ENCODE measurements around the gene LARGE1. TPM values are rescaled to one million over a fixed set of nuclear protein-coding genes. Genes with fewer than 3 reads are reported as not detected.

LARGE1 gene
- total RNA-seq, 6 experiments from 2014 or later, result 12.2 to 28.3 (median 15.2) TPM

- intact Hi-C loops (cut with DNase I), result no loop called here
- Histone ChIP-seq H3K4me1 (peaks cover 0 to 2% (median 0%) of the 10 kb centered on the region in 4 donors), H3K36me3 (no peaks in the 10 kb centered on the region), H3K27me3 (no peaks in the 10 kb centered on the region), H3K4me3 (no peak overlapping the region), H3K27ac (no peak overlapping the region), H3K9me3 (no peaks in the 10 kb centered on the region)
- TF ChIP-seq, protein P1, sequence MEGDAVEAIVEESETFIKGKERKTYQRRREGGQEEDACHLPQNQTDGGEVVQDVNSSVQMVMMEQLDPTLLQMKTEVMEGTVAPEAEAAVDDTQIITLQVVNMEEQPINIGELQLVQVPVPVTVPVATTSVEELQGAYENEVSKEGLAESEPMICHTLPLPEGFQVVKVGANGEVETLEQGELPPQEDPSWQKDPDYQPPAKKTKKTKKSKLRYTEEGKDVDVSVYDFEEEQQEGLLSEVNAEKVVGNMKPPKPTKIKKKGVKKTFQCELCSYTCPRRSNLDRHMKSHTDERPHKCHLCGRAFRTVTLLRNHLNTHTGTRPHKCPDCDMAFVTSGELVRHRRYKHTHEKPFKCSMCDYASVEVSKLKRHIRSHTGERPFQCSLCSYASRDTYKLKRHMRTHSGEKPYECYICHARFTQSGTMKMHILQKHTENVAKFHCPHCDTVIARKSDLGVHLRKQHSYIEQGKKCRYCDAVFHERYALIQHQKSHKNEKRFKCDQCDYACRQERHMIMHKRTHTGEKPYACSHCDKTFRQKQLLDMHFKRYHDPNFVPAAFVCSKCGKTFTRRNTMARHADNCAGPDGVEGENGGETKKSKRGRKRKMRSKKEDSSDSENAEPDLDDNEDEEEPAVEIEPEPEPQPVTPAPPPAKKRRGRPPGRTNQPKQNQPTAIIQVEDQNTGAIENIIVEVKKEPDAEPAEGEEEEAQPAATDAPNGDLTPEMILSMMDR (IDR thresholded peaks at IDR 0.05), result no peak
- no peak for TF ChIP-seq POLR2A (IDR thresholded peaks at IDR 0.05)
- DNase-seq (no peak), ATAC-seq (no peak)
- 86% methylated on average over 4 of the region's 4 CpGs for WGBS (ENCODE audit: insufficient coverage, low coverage, low lambda C conversion rate, missing lambda C conversion rate)
These were observed 40.5 kb downstream of the LARGE1 start for GRCh38 chr22:33879796-33880195.

GRCh38 chr22:33875316-33875715 lies 45.0 kb downstream of the LARGE1 start:
- DNase-seq, result no peak
- Histone ChIP-seq H3K27ac (no peak overlapping the region), H3K4me1 (peaks cover 0 to 10% (median 0%) of the 10 kb centered on the region in 4 donors), H3K9me3 (no peaks in the 10 kb centered on the region), H3K27me3 (no peaks in the 10 kb centered on the region), H3K4me3 (no peak overlapping the region), H3K36me3 (no peaks in the 10 kb centered on the region)
- WGBS (ENCODE audit: insufficient coverage, low coverage, low lambda C conversion rate, missing lambda C conversion rate), result 80% methylated on average over 1 of the region's 6 CpGs
- intact Hi-C loops (cut with DNase I), result no loop called here
- no peak for ATAC-seq
- TF ChIP-seq, protein P1 (IDR thresholded peaks at IDR 0.05), result no peak
- TF ChIP-seq POLR2A (IDR thresholded peaks at IDR 0.05), result no peak

GRCh38 chr22:33874206-33874605 lies 46.1 kb downstream of the LARGE1 start:
- H3K27me3 ChIP-seq, result no peaks in the 10 kb centered on the region
- H3K9me3 ChIP-seq, result no peaks in the 10 kb centered on the region
- ATAC-seq (peak; percentile 34 to 68 (median 51)), DNase-seq (no peak)
- 52% methylated on average over 7 of the region's 7 CpGs for WGBS (ENCODE audit: insufficient coverage, low coverage, low lambda C conversion rate, missing lambda C conversion rate)
- no peak overlapping the region for H3K4me3 ChIP-seq
- intact Hi-C loops (cut with DNase I), result no loop called here
- no peak overlapping the region for H3K27ac ChIP-seq
- TF ChIP-seq POLR2A (IDR thresholded peaks at IDR 0.05), result no peak
- TF ChIP-seq, protein P1 (IDR thresholded peaks at IDR 0.05), result no peak
- no peaks in the 10 kb centered on the region for H3K36me3 ChIP-seq
- peaks cover 0 to 10% (median 0%) of the 10 kb centered on the region in 4 donors for H3K4me1 ChIP-seq

- WGBS (ENCODE audit: insufficient coverage, low coverage, low lambda C conversion rate, missing lambda C conversion rate), result 76% methylated on average over 2 of the region's 2 CpGs
- ATAC-seq (no peak), DNase-seq (no peak)
- Histone ChIP-seq H3K4me3 (no peak overlapping the region), H3K4me1 (peaks cover 0 to 10% (median 0%) of the 10 kb centered on the region in 4 donors), H3K27ac (no peak overlapping the region), H3K27me3 (no peaks in the 10 kb centered on the region), H3K9me3 (no peaks in the 10 kb centered on the region), H3K36me3 (no peaks in the 10 kb centered on the region)
- no peak for TF ChIP-seq POLR2A (IDR thresholded peaks at IDR 0.05)
- TF ChIP-seq, protein P1 (IDR thresholded peaks at IDR 0.05), result no peak
- intact Hi-C loops (cut with DNase I), result no loop called here
These were observed 46.6 kb downstream of the LARGE1 start for GRCh38 chr22:33873666-33874065.

GRCh38 chr22:33873186-33873585 lies 47.1 kb downstream of the LARGE1 start:
- 63% methylated on average over 10 of the region's 14 CpGs for WGBS (ENCODE audit: insufficient coverage, low coverage, low lambda C conversion rate, missing lambda C conversion rate)
- Histone ChIP-seq H3K27me3 (no peaks in the 10 kb centered on the region), H3K27ac (no peak overlapping the region), H3K9me3 (no peaks in the 10 kb centered on the region), H3K4me3 (no peak overlapping the region), H3K4me1 (peaks cover 0 to 10% (median 0%) of the 10 kb centered on the region in 4 donors), H3K36me3 (no peaks in the 10 kb centered on the region)
- intact Hi-C loops (cut with DNase I), result no loop called here
- ATAC-seq (peak; percentile 28 to 56 (median 44)), DNase-seq (no peak)
- TF ChIP-seq, protein P1 (IDR thresholded peaks at IDR 0.05), result no peak
- no peak for TF ChIP-seq POLR2A (IDR thresholded peaks at IDR 0.05)
